ENCODE measurements around the gene ERGIC1.

DNA sequence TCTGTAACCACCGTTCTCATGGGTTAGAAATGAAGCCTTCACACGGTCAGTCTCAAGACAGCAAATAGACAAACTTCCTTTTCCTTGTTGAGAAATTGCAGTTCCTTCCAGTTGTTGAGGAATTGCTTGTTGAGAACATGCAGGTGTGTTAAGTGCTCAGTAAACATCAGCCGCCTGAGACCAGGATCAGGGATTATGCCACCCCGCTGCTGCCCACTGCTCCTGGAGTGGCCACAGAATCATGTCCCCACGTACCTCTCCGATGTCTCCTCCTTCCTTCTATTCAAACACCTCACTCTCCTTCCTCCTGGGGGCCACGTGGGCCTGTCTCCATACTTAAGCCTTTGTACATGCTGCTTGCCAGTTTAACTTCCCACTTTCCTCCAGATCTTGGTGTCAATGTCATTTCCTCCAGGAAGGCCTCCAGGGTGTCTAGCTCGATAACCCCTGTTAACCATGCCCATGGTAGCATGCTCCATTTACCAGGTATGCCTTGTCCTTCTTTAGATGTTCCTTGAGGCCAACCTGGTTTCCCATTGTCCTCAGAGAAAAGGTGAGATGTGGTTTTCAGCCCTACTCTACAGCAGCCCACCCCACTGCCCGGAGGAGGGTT, 91.4 kb downstream of the ERGIC1 start:
- TF ChIP-seq EP300 (IDR thresholded peaks at IDR 0.05), result no peak
- TF ChIP-seq, protein P1, sequence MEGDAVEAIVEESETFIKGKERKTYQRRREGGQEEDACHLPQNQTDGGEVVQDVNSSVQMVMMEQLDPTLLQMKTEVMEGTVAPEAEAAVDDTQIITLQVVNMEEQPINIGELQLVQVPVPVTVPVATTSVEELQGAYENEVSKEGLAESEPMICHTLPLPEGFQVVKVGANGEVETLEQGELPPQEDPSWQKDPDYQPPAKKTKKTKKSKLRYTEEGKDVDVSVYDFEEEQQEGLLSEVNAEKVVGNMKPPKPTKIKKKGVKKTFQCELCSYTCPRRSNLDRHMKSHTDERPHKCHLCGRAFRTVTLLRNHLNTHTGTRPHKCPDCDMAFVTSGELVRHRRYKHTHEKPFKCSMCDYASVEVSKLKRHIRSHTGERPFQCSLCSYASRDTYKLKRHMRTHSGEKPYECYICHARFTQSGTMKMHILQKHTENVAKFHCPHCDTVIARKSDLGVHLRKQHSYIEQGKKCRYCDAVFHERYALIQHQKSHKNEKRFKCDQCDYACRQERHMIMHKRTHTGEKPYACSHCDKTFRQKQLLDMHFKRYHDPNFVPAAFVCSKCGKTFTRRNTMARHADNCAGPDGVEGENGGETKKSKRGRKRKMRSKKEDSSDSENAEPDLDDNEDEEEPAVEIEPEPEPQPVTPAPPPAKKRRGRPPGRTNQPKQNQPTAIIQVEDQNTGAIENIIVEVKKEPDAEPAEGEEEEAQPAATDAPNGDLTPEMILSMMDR (IDR thresholded peaks at IDR 0.05), result no peak
- TF ChIP-seq POLR2A (IDR thresholded peaks at IDR 0.05), result no peak

Data from stomach (tissue), 4 donors.